Measurements from ENCODE around the gene ZAR1. TPM values are rescaled to one million over a fixed set of nuclear protein-coding genes. Genes with fewer than 3 reads are reported as not detected.

The ZAR1 gene
- total and polyA plus RNA-seq, 12 donors, result not detected

GRCh38 chr4:48490680-48491513, 845 bp downstream of the ZAR1 start:
- TF ChIP-seq CTCF (IDR thresholded peaks at IDR 0.05), result no peak
- peak in 2 of 8 donors; percentile 33 to 41 for ATAC-seq
- Histone ChIP-seq H3K9me3 (no peaks in the 10 kb centered on the region), H3K36me3 (peaks cover 0 to 2% (median 0%) of the 10 kb centered on the region in 9 donors), H3K27me3 (peaks cover 8 to 65% (median 59%) of the 10 kb centered on the region in 7 donors), H3K27ac (no peak overlapping the region), H3K4me1 (peaks cover 0 to 12% (median 8%) of the 10 kb centered on the region in 9 donors), H3K4me3 (peak overlapping the region in 7 of 10 donors; percentile 31 to 54 (median 42))
- 5% methylated on average over 94 to 104 of the region's 104 CpGs for WGBS, 2 donors
- no peak for DNase-seq
- intact Hi-C loops (cut with DNase I), result no loop called here

DNA sequence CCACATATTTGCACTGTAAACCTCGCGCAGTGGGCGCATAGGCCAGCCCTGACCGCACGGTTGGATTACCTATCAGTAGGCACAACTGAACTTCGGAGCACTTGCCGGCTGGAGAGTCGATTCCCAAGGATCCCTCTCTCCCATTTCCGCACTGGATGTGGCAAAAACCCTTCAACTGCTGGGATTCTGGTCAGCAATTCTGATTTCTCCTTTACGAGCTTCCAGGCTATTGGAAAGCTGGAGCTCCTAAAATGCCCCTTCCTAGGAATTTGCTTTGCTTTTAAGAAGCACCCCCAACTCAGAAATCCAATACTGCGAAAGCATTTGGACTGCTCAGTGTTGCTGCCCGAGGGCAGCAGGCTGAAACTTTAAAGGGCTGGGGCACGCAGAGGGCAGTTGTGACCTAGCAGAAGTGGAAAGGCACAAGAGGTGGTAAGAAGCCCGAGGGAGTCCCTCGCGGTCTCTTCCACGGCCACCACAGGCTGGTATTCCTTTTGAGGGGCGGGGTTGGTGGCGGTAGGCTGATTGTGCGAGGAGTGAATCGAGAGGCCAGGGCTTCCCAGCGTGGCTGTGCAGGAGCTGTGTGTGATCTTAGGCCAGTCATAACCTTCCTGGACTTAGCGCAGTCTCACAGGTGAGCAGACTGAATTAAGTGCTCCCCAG, 1.6 kb downstream of the ZAR1 start:
- Histone ChIP-seq H3K4me3 (no peak overlapping the region), H3K4me1 (peaks cover 0 to 12% (median 8%) of the 10 kb centered on the region in 9 donors), H3K9me3 (no peaks in the 10 kb centered on the region), H3K36me3 (peaks cover 0 to 7% (median 0%) of the 10 kb centered on the region in 9 donors), H3K27me3 (peaks cover 8 to 57% (median 51%) of the 10 kb centered on the region in 7 donors), H3K27ac (no peak overlapping the region)
- DNase-seq (no peak), ATAC-seq (peak in 1 of 8 donors; percentile 19)
- TF ChIP-seq CTCF (IDR thresholded peaks at IDR 0.05), result no peak
- intact Hi-C loops (cut with DNase I), result no loop called here
- 64 to 66% methylated on average over 23 of the region's 23 CpGs for WGBS, 2 donors

- no peak for TF ChIP-seq CTCF (IDR thresholded peaks at IDR 0.05)
- H3K36me3 ChIP-seq, result peaks cover 0 to 27% (median 7%) of the 10 kb centered on the region in 9 donors
- H3K27ac ChIP-seq, result no peak overlapping the region
- intact Hi-C loops (cut with DNase I), result no loop called here
- H3K9me3 ChIP-seq, result no peaks in the 10 kb centered on the region
- no peak for DNase-seq
- 82% methylated on average over 4 of the region's 4 CpGs for WGBS, 2 donors
- H3K27me3 ChIP-seq, result peaks cover 8 to 38% (median 35%) of the 10 kb centered on the region in 7 donors
- peaks cover 0 to 12% (median 8%) of the 10 kb centered on the region in 9 donors for H3K4me1 ChIP-seq
- no peak for ATAC-seq
- H3K4me3 ChIP-seq, result no peak overlapping the region
Observed at GRCh38 chr4:48493452-48494100, 3.5 kb downstream of the ZAR1 start.

DNA sequence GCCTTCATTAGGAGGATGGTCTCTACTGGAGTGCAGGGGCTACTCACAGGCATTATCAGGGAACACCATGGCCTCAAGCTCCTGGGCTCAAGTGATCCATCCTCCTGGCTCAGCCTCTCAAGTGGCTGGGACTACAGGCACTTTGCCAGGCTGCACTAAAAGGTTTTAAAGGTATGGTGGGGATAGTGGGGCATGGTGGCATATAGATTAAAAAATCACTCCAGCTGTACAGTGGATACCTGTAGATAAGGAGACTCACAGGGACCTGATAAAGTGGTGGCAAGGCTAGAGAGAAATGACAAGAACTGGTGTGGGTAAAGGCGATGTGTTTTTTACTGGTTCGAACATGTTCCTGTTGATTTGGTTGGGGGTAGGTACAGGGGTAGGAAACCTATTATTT, 5.9 kb downstream of the ZAR1 start:
- Histone ChIP-seq H3K4me1 (peaks cover 0 to 3% (median 0%) of the 10 kb centered on the region in 9 donors), H3K36me3 (peaks cover 0 to 50% (median 27%) of the 10 kb centered on the region in 9 donors), H3K9me3 (no peaks in the 10 kb centered on the region), H3K27ac (no peak overlapping the region), H3K4me3 (no peak overlapping the region), H3K27me3 (peaks cover under 1 to 14% (median 11%) of the 10 kb centered on the region in 7 donors)
- intact Hi-C loops (cut with DNase I), result no loop called here
- no peak for DNase-seq
- WGBS, 2 donors, result 98% methylated on average over 2 of the region's 2 CpGs
- no peak for ATAC-seq
- TF ChIP-seq CTCF (IDR thresholded peaks at IDR 0.05), result no peak
